CD4-positive, alpha-beta T cell treated with Interleukin-6 at 100 ng/mL for 8 hours (primary cell): Measurements from ENCODE around the gene TEAD4.

ENCODE experiments used
- DNase-seq: peaks from one replicate; pipeline ENCODE4 v3.0.0-alpha.2; 2020; ENCODE audit warnings: mixed read lengths, low spot score

The TEAD4 gene

GRCh38 chr12:3002646-3003045 lies 43.4 kb downstream of the TEAD4 start:
- no peak for DNase-seq

GRCh38 chr12:3003357-3003992 lies 44.3 kb downstream of the TEAD4 start:
- DNase-seq = no peak

DNA sequence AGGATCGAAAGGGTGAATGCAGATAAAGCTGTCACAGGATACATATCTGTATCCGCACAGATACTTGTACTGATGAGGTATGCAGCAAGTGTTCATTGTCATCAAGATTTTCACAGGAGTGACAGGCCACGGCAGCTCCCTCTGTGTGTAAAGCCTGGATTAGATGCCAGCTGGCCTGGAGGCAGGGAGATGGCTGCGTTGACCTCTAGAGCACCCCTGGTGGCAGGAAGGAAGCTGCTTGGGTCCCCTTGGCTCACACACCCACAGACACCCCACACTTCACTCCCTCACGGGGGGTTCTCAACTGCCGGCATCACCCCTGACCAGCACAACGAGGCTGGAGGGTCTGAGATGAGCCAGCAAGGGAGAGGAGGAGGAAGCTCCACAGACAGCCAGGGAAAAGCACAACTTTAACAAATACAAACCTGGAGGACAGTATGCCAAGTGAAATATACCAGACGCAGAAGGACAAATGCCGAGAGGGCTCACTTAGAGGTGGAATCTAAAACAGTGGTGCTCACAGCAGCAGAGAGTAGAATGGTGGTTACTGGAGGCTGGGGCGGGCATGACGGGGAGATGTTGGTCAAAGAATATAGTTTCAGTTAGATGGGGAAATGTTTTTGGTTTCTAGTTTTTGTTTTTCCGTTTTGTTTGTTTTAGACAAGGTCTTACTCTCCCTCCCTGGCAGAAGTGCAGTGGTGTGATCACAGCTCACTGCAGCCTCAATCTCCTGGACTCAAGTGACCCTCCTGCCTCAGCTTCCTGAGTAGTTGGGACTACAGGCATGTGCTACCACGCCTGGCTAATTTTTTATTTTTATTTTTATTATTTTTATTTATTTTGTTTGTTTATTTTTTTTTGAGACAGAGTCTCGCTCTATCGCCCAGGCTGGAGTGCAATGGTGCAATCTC lies 45.7 kb downstream of the TEAD4 start:
- DNase-seq = no peak

- no peak for DNase-seq
Observed at GRCh38 chr12:3005736-3006135, 46.5 kb downstream of the TEAD4 start.

GRCh38 chr12:3009780-3010179 lies 50.6 kb downstream of the TEAD4 start:
- DNase-seq = no peak

- no peak for DNase-seq
Observed at GRCh38 chr12:3010214-3010930, 51.2 kb downstream of the TEAD4 start.

GRCh38 chr12:3012786-3013185 lies 53.6 kb downstream of the TEAD4 start:
- no peak for DNase-seq

DNA sequence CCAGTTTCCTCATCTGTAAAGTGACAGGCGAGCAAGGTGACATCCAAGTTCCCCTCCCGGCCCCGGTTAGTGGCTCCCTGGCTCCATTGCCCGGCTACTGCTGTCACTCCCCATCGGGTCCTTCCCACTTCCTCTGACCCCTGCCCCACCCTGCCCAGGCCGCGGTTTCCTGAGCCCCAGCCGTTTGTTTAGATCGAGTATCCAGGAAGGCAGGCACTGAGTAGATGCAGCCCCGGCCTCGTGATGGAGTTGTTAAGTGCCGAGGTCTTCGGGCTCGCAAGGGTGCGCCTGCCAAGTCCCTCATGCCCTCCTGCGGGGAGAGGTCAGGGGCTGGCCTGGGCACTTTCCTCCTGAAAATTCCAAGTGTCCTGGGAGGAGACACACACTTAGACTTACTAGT lies 55.4 kb downstream of the TEAD4 start:
- no peak for DNase-seq

DNA sequence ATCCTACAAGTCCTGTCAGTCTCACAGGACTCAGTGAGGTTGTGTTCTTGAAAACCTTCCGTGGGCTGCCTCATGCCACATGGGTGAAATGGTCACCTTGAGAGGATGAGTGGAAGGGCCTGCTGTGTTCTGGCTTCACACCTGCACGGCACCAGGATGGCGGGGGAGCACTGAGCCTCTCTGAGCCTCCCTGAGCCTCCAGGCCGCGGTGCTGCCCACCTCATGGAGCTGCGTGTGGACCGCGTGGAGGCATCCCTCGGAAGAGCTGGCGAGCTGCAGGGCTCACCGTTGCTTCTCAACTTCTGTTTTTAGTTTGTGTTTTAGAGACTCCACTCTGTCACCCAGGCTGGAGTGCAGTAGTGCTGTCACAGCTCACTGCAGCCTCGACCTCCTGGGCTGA lies 56.2 kb downstream of the TEAD4 start:
- DNase-seq = no peak

DNA sequence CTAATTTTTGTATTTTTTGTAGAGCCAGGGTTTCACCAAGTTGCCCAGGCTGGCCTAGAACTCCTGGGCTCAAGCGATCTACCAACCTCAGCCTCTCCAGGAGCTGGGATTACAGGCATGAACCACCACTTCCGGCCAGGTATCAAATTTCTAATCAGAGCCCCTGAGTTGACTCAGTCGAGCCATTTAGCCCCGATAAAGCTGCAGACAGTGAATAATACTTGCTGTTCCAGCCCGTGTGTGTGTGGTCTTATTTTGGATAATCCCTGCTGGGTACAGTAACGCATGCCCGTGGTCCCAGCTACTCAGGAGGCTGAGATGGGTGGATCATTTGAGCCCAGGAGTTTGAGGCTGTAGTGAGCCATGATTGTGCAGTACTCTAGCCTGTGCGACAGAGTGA lies 57.0 kb downstream of the TEAD4 start:
- DNase-seq = no peak

DNA sequence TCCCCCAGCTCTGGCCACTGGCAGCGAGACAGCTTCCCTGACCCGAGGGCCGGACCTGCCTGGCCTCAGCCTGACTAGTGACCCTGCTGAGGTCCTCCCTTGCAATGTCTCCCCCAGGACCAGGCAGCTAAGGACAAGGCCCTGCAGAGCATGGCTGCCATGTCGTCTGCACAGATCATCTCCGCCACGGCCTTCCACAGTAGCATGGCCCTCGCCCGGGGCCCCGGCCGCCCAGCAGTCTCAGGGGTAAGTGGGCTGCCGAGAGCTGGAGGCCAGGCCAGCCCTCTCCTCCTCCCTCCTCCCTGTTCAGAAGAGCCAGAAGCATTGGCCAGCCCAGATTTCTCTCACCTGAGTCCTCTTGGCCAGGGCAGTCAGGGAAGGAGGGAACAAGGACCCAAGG lies 58.1 kb downstream of the TEAD4 start:
- no peak for DNase-seq

GRCh38 chr12:3018284-3019004 lies 59.2 kb downstream of the TEAD4 start:
- DNase-seq = no peak

GRCh38 chr12:3019005-3019680 lies 59.9 kb downstream of the TEAD4 start:
- DNase-seq = no peak

- no peak for DNase-seq
Observed at GRCh38 chr12:3020399-3020798, 61.2 kb downstream of the TEAD4 start.

DNA sequence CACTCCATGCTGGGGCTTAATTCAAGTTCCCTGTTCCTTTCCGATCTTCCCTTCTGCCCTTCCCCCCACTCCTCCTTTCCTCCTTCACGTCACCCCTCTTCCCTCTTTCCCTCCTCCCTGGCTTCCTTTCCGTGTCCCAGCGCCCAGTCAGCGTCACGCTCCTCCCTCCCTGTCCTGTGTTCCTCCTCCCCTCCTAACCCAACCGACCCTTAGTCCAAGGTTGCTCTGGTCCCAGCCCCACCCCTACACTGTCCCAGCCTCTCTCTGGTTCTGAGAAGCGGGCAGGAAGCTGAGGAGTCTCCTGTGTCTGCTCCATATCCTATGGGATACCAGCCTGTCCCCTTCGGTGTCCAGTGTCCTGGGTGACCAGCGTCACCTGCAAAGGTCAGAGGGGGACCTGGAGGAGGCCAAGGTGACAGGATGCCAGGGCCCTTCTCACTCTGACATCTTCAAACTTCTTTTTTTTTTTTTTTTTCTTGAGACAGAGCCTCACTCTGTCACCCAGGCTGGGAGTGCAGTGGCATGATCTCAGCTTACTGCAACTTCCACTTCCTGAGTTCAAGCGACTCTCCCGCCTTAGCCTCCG lies 61.7 kb downstream of the TEAD4 start:
- no peak for DNase-seq

GRCh38 chr12:3022411-3022810 lies 63.2 kb downstream of the TEAD4 start:
- no peak for DNase-seq

GRCh38 chr12:3022961-3023360 lies 63.8 kb downstream of the TEAD4 start:
- DNase-seq = no peak

- DNase-seq = no peak
Observed at GRCh38 chr12:3028108-3028507, 68.9 kb downstream of the TEAD4 start.

DNA sequence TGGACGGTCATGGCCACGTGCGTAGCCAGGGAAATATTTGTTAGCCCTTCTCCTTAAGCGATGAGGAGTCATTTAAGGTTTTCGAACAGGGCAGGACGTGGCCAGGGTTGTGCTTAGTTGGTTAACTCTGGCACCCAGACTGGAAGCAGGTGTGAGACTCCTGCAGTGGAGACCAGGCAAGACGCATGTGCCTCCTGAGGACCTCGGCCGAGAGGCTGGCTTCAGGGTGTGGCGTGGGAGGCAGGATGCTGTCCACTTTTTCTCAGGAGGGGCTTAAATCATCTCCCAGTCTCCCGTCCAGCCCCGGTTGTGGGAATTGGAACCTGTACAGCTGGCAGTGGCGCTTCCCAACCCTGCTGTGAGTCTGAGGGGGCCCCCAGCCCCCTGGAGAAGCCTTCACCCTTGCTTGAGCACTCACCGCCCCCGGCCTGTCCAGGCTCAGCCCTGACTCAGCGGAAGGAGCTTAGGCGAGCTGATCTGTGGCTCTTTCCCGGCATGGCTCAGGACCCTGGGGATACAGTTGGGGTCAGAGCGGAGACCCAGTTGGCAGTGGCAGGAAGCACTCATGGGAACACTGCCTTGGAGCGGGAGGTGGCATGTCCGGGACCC lies 71.7 kb downstream of the TEAD4 start:
- no peak for DNase-seq

GRCh38 chr12:3032161-3032560 lies 73.0 kb downstream of the TEAD4 start:
- no peak for DNase-seq
